GM12873 (cell line): ENCODE measurements around the gene FBXO44.

ENCODE experiments used
- TF ChIP-seq, protein P1 (sequence below): IDR thresholded peaks from 2 replicates; pipeline ENCODE4 v1.5.1; 2012; ENCODE audit warnings: low read depth, mild to moderate bottlenecking, moderate library complexity, low read length, control low read depth; ENCODE audit not compliant: insufficient read depth; ENCODE audit errors: missing control alignments

Gene FBXO44

GRCh38 chr1:11628767-11629166, 25.9 kb upstream of the FBXO44 start:
- TF ChIP-seq, protein P1, sequence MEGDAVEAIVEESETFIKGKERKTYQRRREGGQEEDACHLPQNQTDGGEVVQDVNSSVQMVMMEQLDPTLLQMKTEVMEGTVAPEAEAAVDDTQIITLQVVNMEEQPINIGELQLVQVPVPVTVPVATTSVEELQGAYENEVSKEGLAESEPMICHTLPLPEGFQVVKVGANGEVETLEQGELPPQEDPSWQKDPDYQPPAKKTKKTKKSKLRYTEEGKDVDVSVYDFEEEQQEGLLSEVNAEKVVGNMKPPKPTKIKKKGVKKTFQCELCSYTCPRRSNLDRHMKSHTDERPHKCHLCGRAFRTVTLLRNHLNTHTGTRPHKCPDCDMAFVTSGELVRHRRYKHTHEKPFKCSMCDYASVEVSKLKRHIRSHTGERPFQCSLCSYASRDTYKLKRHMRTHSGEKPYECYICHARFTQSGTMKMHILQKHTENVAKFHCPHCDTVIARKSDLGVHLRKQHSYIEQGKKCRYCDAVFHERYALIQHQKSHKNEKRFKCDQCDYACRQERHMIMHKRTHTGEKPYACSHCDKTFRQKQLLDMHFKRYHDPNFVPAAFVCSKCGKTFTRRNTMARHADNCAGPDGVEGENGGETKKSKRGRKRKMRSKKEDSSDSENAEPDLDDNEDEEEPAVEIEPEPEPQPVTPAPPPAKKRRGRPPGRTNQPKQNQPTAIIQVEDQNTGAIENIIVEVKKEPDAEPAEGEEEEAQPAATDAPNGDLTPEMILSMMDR = no peak

DNA sequence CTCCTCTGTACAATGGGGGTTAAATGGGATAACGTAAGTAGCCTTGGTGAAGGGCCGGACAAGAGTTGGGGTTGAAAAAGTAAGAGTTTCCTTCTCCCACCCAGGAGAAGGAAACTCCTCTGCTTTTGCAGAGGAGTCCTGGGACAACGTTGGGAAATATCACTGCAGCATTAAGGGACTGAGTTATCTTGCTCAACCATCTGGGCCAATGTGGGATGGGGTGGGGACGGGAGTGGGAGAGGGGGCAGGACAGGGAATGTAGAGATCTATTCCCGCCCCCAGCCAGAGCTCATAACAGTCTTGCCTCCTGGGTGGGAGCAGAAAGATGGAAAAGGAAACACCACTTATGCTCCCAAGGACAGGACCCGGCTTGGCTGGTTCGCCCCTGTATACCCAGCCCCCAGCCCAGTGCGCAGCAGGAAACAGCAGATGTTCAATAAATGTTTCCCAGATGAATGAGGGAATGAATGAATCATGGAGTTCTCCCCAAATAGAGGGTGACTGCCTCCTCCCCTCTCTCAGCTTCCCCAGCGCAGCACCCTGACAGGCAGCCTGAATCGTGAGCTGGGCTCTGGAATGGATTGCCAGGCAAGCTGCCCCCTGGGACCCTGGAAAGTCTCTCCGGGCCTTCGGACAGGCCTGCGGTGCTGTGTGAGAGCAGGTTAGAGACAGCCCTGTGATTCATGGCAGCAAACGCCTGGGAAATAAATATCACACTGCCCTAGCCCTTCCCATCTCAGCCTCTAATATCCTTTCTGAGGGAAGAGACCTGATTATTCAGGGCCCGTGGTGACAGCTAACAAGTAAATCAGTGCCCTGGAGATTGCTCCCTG, 25.3 kb upstream of the FBXO44 start:
- TF ChIP-seq, protein P1 = no peak

GRCh38 chr1:11634365-11635192, 20.1 kb upstream of the FBXO44 start:
- TF ChIP-seq, protein P1 = no peak

GRCh38 chr1:11638121-11638520, 16.6 kb upstream of the FBXO44 start:
- TF ChIP-seq, protein P1 = no peak

DNA sequence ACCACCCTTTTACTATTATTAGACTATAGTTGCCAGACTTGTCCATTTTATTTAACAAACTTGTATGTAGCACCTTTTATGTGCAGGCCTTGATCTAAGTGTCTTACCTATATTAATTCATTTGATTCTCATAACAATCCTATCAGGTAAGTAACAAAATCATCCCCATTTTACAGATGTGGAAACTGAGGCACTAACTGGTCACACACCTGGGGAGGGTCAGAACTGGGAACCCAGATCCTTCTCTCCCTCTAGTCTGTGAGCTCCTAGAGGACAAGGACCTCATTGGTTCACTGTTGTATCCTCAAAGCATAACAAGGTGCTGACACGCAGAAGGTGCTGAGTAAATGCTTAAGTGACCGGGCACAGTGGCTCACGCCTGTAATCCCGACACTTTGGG, 15.3 kb upstream of the FBXO44 start:
- TF ChIP-seq, protein P1 = no peak

DNA sequence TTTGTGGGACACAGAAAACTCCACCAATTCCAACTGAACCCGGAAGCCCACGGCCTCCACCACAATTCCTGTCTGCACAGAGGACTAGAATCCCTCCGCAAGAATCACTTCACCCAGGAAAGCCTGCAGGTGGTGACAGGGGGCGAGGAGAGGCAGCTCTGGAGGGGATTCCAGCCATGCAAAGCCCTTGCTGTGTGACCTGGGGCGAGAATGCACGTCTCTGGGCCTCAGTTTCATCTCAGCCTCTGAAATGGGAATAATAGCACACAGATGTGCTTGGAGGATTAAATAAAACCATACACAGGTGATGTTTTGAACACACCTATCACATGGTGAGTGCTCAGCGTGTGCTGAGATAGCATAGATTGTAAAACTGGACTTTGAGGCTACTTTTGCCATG, 14.6 kb upstream of the FBXO44 start:
- TF ChIP-seq, protein P1 = no peak

GRCh38 chr1:11640944-11641343, 13.7 kb upstream of the FBXO44 start:
- TF ChIP-seq, protein P1 = no peak
